NB4 (cell line): Measurements from ENCODE around the gene OR5A2.
"Not testable (repeated sequence)": the region's sequence is repeated elsewhere in the genome, so short reads cannot be mapped to it uniquely, and the experiment has no call there.

ENCODE experiments used
- DNase-seq: peaks from one replicate; pipeline ENCODE4 v3.0.0; 2010; ENCODE audit warnings: low read depth
- H3K4me3 ChIP-seq: one replicate; pipeline ENCODE4 v1.5.1; 2011; ENCODE audit warnings: mild to moderate bottlenecking, low read depth, low read length, moderate library complexity
- CTCF ChIP-seq: IDR thresholded peaks from one replicate; pipeline ENCODE4 v1.5.1; 2012; ENCODE audit warnings: low read depth, low read length
- MAX ChIP-seq: IDR thresholded peaks from 2 replicates; pipeline ENCODE4 v1.6.1; 2011; ENCODE audit warnings: low read depth, low read length
- MYC ChIP-seq: IDR thresholded peaks from 2 replicates; pipeline ENCODE4 v1.6.1; 2011; ENCODE audit warnings: low read depth, low read length
- POLR2A ChIP-seq: IDR thresholded peaks from 2 replicates; pipeline ENCODE4 v1.6.1; 2011; ENCODE audit warnings: mild to moderate bottlenecking; ENCODE audit not compliant: insufficient read length; ENCODE audit errors: extremely low read depth

Gene OR5A2

GRCh38 chr11:59448484-59448883 is 22.3 kb upstream of the OR5A2 start:
- no peak for DNase-seq

GRCh38 chr11:59445624-59446023 is 19.4 kb upstream of the OR5A2 start:
- DNase-seq, H3K4me3 ChIP-seq: not testable (repeated sequence)

More at GRCh38 chr11:59448484-59448883, 22.3 kb upstream of the OR5A2 start:
- H3K4me3 ChIP-seq: no peak overlapping the region
- TF ChIP-seq CTCF: no peak
- TF ChIP-seq POLR2A: no peak
- no peak for TF ChIP-seq MAX
- TF ChIP-seq MYC: no peak

- DNase-seq: no peak
- H3K4me3 ChIP-seq: no peak overlapping the region
- TF ChIP-seq MYC (no peak), CTCF (no peak), MAX (no peak), POLR2A (no peak)
These were observed 11.6 kb upstream of the OR5A2 start for GRCh38 chr11:59437770-59438169.

GRCh38 chr11:59436169-59436568 is 10.0 kb upstream of the OR5A2 start, which contains the start of gene OR5A1:
TSS of gene OR5A1 (plus strand) at chr11:59436469. CDS start at chr11:59443169, 6,700 bp downstream.
- no peak within 1 kb of the TSS for H3K4me3 ChIP-seq
- TF ChIP-seq MAX (no peak), MYC (no peak), CTCF (no peak), POLR2A (no peak)
- no peak for DNase-seq

- no peak for TF ChIP-seq MYC
- peak; percentile 79 for TF ChIP-seq CTCF
- no peak for TF ChIP-seq POLR2A
- TF ChIP-seq MAX: peak; percentile 64
- peak; percentile 71 for DNase-seq
- H3K4me3 ChIP-seq: no peak overlapping the region
These were observed 3.8 kb upstream of the OR5A2 start for GRCh38 chr11:59429924-59430516.

GRCh38 chr11:59427068-59427382 is 812 bp upstream of the OR5A2 start:
- no peak overlapping the region for H3K4me3 ChIP-seq
- DNase-seq: no peak
- no peak for TF ChIP-seq MYC
- no peak for TF ChIP-seq POLR2A
- no peak for TF ChIP-seq MAX

- no peak for DNase-seq
These were observed 1.1 kb downstream of the OR5A2 start for GRCh38 chr11:59425131-59425530.

More at GRCh38 chr11:59425131-59425530, 1.1 kb downstream of the OR5A2 start:
- TF ChIP-seq CTCF (no peak), POLR2A (no peak), MYC (no peak), MAX (no peak)
- no peak overlapping the region for H3K4me3 ChIP-seq
